GM10248 (cell line): ENCODE measurements around the gene ANK2.

Experiments used
- CTCF ChIA-PET: fragments of 300-600 bp; sonication (Branson Sonifier 250); formaldehyde crosslinking; extraction: SDS; loops from one replicate; lab custom pipeline; 2021; ENCODE audit warnings: antibody characterized with exemption; lab: Yijun Ruan, JAX
- POLR2A ChIA-PET: fragments of 350-650 bp; sonication (Branson Sonifier 250); formaldehyde crosslinking; extraction: SDS; loops from one replicate; lab custom pipeline; 2020; ENCODE audit warnings: antibody characterized with exemption; lab: Yijun Ruan, JAX
- DNase-seq: peaks from one replicate; pipeline ENCODE4 v3.0.0; 2012; ENCODE audit errors: extremely low spot score
- CTCF ChIP-seq: IDR thresholded peaks from 2 replicates; pipeline ENCODE4 v1.5.1; 2012; ENCODE audit warnings: mild to moderate bottlenecking, low read depth; ENCODE audit errors: extremely low read depth, missing control alignments, control extremely low read depth

Gene ANK2

GRCh38 chr4:113209153-113209552, 159.7 kb downstream of the ANK2 start:
- no peak for DNase-seq
- no peak for TF ChIP-seq CTCF

DNA sequence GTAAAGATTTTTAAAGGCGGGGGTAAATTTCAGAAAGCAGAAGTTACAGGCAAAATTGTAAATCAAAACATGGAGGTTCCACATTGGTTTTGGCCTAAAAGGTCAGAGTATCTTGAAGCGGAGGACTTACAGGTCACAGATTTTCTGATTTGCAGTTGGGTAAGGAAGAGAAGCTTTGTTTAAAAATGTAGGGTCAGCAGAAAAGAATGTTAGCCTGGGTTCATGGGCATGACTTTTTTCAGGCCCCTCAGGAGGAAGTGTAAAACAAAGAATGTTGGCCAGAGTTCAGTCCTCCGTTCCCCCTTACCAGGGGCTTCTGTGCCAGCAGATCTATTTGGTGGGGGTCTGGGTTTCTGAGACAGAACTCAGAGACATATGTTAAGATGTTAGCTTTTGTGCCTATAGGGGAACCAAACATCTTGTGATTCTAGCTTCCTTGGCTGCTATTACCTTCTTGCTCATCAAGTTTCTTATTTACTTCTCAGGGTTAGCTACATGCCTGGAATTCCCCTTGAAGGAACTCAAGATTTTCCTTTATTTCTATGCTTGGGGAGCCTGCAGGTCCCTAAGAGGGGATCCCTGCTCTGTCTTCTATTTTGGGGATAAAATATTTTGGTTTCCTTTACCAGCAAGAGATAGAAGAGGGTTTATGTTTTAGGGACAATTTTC, 160.3 kb downstream of the ANK2 start:
- TF ChIP-seq CTCF: no peak
- DNase-seq: no peak
- POLR2A ChIA-PET: no interaction called here
- CTCF ChIA-PET: no interaction called here

More at GRCh38 chr4:113209153-113209552, 159.7 kb downstream of the ANK2 start:
- ChIA-PET POLR2A (no interaction called here), CTCF (no interaction called here)

GRCh38 chr4:113212613-113213012, 163.2 kb downstream of the ANK2 start:
- POLR2A ChIA-PET: no interaction called here
- no peak for TF ChIP-seq CTCF
- CTCF ChIA-PET: interaction anchor here (1.1 to 2.3 kb wide), 3 partner anchors 11 to 17 kb away, joined by 3 to 8 read pairs (median 3); no protein-coding TSS in a partner anchor
- no peak for DNase-seq

DNA sequence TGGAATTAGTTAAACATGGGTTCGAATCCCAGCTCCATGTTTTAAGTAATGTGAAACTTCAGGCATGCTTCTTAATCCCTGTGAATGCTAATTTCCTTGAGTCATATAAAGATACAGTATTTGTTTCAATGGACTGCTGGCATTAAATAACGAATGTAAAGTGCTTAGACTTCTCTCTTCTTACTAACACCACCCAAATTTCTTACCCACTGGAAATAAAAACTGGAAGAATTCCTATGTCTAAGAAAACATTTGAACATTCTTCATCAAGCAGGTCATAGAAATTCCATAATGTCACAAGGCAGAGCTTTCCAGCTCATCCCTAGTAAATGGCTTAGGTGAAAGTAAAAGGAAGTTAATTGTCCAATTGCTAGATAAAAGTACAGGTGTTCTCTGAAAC, 172.5 kb downstream of the ANK2 start:
- ChIA-PET POLR2A (no interaction called here), CTCF (no interaction called here)
- no peak for DNase-seq
- TF ChIP-seq CTCF: no peak

DNA sequence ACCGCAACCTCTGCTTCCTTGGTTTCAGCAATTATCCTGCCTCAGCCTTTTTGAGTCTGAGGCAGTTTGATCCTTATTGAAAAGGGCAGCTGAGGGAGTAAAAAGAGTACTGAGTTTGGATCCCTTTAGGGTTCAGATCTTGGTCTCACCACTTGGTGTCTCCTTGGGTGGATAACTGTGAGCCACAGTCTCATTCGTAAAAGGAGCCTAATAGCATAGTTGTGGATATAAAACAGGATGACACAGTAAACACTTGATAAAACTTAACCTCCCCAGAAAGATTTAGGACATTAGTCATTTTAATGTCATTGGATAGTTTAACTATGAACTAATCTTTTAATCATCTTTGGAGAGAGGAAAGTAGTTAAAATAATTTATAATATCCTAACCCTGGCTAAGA, 173.0 kb downstream of the ANK2 start:
- TF ChIP-seq CTCF: no peak
- POLR2A ChIA-PET: no interaction called here
- no peak for DNase-seq
- CTCF ChIA-PET: interaction anchor here (2.3 kb wide), 1 partner anchor 10 kb away, joined by 8 read pairs; no protein-coding TSS in a partner anchor

GRCh38 chr4:113223001-113223400, 173.5 kb downstream of the ANK2 start:
- ChIA-PET CTCF (interaction anchor here (2.3 kb wide), 1 partner anchor 11 kb away, joined by 8 read pairs; no protein-coding TSS in a partner anchor), POLR2A (no interaction called here)
- DNase-seq: no peak
- TF ChIP-seq CTCF: no peak
